ENCODE measurements around the gene ANKS1B.
"Not testable (repeated sequence)": the region's sequence is repeated elsewhere in the genome, so short reads cannot be mapped to it uniquely, and the experiment has no call there.

Gene ANKS1B

DNA sequence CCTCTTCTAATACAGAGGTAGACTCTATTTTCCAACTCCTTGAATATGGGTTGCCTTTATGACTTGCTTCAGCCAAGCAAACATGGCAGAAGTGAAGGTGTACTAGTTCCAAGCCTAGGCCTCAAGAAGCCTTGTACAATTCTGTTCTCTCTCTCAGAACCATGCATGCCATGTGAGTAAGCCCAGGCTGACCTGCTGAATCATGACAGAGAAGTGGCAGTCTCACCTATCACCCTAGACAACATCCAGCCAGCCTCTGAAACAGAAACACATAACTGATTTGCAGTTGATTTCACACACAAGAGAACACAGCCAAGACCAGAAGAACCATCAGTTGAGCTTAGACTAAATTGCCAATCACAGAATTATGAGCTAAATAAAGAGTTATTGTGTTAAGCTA is 180.0 kb downstream of the ANKS1B start:
- H3K27ac ChIP-seq (ENCODE audit: low read depth, low read length), result no peak overlapping the region
- no peaks in the 10 kb centered on the region for H3K36me3 ChIP-seq (ENCODE audit: control insufficient read depth, insufficient read depth, low read length)
- H3K9ac ChIP-seq (ENCODE audit: low read length), result no peak overlapping the region
- no peaks in the 10 kb centered on the region for H3K27me3 ChIP-seq (ENCODE audit: control insufficient read depth, insufficient read depth, low read length)
- H3K9me3 ChIP-seq (ENCODE audit: control insufficient read depth, insufficient read depth, low read depth, low read length), result no peaks in the 10 kb centered on the region
- no peaks in the 10 kb centered on the region for H3K4me1 ChIP-seq (ENCODE audit: control insufficient read depth, insufficient read depth, low read length)
- no peak overlapping the region for H3K4me3 ChIP-seq (ENCODE audit: low read depth, low read length)

DNA sequence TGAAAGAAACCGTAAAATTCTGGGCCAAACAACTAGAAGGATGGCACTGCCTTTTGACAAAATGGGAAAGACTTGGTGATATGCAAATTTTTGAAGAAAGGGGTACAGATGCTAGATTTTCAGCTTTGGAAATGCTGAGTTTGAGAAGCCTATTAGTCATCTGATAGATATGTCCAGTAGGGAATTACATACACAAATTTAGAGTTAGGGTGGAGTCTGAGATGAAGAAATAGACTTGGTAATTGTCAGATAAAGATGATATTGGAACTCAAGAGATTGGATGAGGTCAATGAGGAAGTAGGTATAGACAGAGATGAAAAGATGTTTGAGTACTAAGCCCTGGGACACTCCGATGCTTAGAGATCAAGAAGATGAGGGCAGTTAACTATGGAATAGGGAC is 184.1 kb downstream of the ANKS1B start:
- Histone ChIP-seq H3K4me1 (ENCODE audit: control insufficient read depth, insufficient read depth, low read length) (no peaks in the 10 kb centered on the region), H3K9me3 (ENCODE audit: control insufficient read depth, insufficient read depth, low read depth, low read length) (no peaks in the 10 kb centered on the region), H3K4me3 (ENCODE audit: low read depth, low read length) (no peak overlapping the region), H3K27ac (ENCODE audit: low read depth, low read length) (no peak overlapping the region), H3K36me3 (ENCODE audit: control insufficient read depth, insufficient read depth, low read length) (no peaks in the 10 kb centered on the region), H3K9ac (ENCODE audit: low read length) (no peak overlapping the region), H3K27me3 (ENCODE audit: control insufficient read depth, insufficient read depth, low read length) (no peaks in the 10 kb centered on the region)

DNA sequence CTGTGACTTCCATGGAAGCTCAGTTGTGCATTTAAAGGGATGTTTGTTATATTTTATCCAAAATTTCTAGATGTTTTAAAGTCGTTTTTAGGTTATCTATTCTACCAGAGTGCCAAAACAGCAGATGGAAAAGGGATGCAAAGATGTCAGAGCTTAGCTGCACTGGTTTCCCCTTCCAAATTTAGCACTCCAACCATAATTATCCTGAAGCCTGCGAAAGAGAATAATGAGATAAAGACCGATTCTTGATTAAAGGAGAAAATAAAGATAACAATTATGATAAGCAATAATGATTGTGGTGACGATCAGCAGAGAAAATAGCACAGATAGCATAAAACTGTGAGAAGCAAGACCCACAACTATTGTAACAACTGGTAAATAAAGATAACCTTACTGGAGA is 186.8 kb downstream of the ANKS1B start:
- not testable (repeated sequence) for H3K9me3 ChIP-seq (ENCODE audit: control insufficient read depth, insufficient read depth, low read depth, low read length); H3K27ac ChIP-seq (ENCODE audit: low read depth, low read length); H3K9ac ChIP-seq (ENCODE audit: low read length); H3K27me3 ChIP-seq (ENCODE audit: control insufficient read depth, insufficient read depth, low read length); H3K36me3 ChIP-seq (ENCODE audit: control insufficient read depth, insufficient read depth, low read length); H3K4me1 ChIP-seq (ENCODE audit: control insufficient read depth, insufficient read depth, low read length); H3K4me3 ChIP-seq (ENCODE audit: low read depth, low read length)

GRCh38 chr12:99783421-99783820 is 201.3 kb downstream of the ANKS1B start:
- no peaks in the 10 kb centered on the region for H3K4me1 ChIP-seq (ENCODE audit: control insufficient read depth, insufficient read depth, low read length)
- no peak overlapping the region for H3K4me3 ChIP-seq (ENCODE audit: low read depth, low read length)
- H3K9ac ChIP-seq (ENCODE audit: low read length), result no peak overlapping the region
- H3K27me3 ChIP-seq (ENCODE audit: control insufficient read depth, insufficient read depth, low read length), result no peaks in the 10 kb centered on the region
- H3K27ac ChIP-seq (ENCODE audit: low read depth, low read length), result no peak overlapping the region
- no peaks in the 10 kb centered on the region for H3K9me3 ChIP-seq (ENCODE audit: control insufficient read depth, insufficient read depth, low read depth, low read length)
- no peaks in the 10 kb centered on the region for H3K36me3 ChIP-seq (ENCODE audit: control insufficient read depth, insufficient read depth, low read length)

- H3K4me1 ChIP-seq (ENCODE audit: control insufficient read depth, insufficient read depth, low read length), result no peaks in the 10 kb centered on the region
- no peaks in the 10 kb centered on the region for H3K9me3 ChIP-seq (ENCODE audit: control insufficient read depth, insufficient read depth, low read depth, low read length)
- H3K27ac ChIP-seq (ENCODE audit: low read depth, low read length), result no peak overlapping the region
- no peaks in the 10 kb centered on the region for H3K27me3 ChIP-seq (ENCODE audit: control insufficient read depth, insufficient read depth, low read length)
- no peak overlapping the region for H3K9ac ChIP-seq (ENCODE audit: low read length)
- H3K36me3 ChIP-seq (ENCODE audit: control insufficient read depth, insufficient read depth, low read length), result no peaks in the 10 kb centered on the region
- H3K4me3 ChIP-seq (ENCODE audit: low read depth, low read length), result no peak overlapping the region
Measured at GRCh38 chr12:99772274-99772673, 212.5 kb downstream of the ANKS1B start.

DNA sequence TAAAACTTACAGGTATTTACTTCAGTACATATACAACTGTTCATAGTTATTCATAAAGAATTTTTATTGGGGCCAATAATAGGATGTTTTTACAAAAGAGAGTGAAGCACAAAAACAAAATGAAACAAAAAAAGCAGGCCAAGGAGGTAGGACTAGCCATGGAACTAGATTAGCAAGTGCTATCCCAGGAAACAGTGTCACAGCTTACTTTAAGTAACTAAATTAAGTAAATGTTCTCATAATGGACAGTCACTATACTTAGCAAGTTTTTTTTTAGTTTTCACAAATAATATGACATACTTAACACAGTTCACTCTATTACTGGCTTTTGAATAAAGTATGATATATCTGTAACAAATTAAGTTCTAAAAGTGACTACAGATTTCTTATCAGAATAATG is 213.1 kb downstream of the ANKS1B start:
- Histone ChIP-seq H3K27ac (ENCODE audit: low read depth, low read length) (no peak overlapping the region), H3K36me3 (ENCODE audit: control insufficient read depth, insufficient read depth, low read length) (no peaks in the 10 kb centered on the region), H3K9ac (ENCODE audit: low read length) (no peak overlapping the region), H3K4me3 (ENCODE audit: low read depth, low read length) (no peak overlapping the region), H3K27me3 (ENCODE audit: control insufficient read depth, insufficient read depth, low read length) (no peaks in the 10 kb centered on the region), H3K4me1 (ENCODE audit: control insufficient read depth, insufficient read depth, low read length) (no peaks in the 10 kb centered on the region), H3K9me3 (ENCODE audit: control insufficient read depth, insufficient read depth, low read depth, low read length) (no peaks in the 10 kb centered on the region)

GRCh38 chr12:99769396-99769980 is 215.2 kb downstream of the ANKS1B start:
- Histone ChIP-seq H3K27ac (ENCODE audit: low read depth, low read length) (no peak overlapping the region), H3K4me3 (ENCODE audit: low read depth, low read length) (no peak overlapping the region), H3K9ac (ENCODE audit: low read length) (no peak overlapping the region), H3K36me3 (ENCODE audit: control insufficient read depth, insufficient read depth, low read length) (no peaks in the 10 kb centered on the region), H3K4me1 (ENCODE audit: control insufficient read depth, insufficient read depth, low read length) (no peaks in the 10 kb centered on the region), H3K9me3 (ENCODE audit: control insufficient read depth, insufficient read depth, low read depth, low read length) (no peaks in the 10 kb centered on the region), H3K27me3 (ENCODE audit: control insufficient read depth, insufficient read depth, low read length) (no peaks in the 10 kb centered on the region)

DNA sequence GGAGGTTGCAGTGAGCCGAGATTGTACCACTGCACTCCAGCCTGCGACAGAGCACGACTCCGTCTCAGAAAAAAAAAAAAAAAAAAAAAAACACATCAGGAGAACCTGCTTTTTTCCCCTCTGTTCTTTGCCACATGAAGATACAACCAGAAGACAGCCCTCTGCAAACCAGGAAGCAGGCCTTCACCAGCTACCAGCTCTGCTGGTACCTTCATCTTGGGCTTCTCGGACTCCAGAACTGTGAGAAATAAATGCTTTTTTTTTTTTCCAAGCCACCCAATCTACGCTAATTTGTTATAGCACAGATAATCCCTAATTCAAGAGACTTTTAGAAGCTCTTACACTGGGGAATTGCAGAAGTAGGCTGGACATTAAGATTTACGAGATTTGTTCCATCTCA is 216.0 kb downstream of the ANKS1B start:
- H3K9me3 ChIP-seq (ENCODE audit: control insufficient read depth, insufficient read depth, low read depth, low read length), result no peaks in the 10 kb centered on the region
- no peak overlapping the region for H3K9ac ChIP-seq (ENCODE audit: low read length)
- no peaks in the 10 kb centered on the region for H3K36me3 ChIP-seq (ENCODE audit: control insufficient read depth, insufficient read depth, low read length)
- no peak overlapping the region for H3K27ac ChIP-seq (ENCODE audit: low read depth, low read length)
- no peaks in the 10 kb centered on the region for H3K4me1 ChIP-seq (ENCODE audit: control insufficient read depth, insufficient read depth, low read length)
- H3K4me3 ChIP-seq (ENCODE audit: low read depth, low read length), result no peak overlapping the region
- H3K27me3 ChIP-seq (ENCODE audit: control insufficient read depth, insufficient read depth, low read length), result no peaks in the 10 kb centered on the region

- no peaks in the 10 kb centered on the region for H3K36me3 ChIP-seq (ENCODE audit: control insufficient read depth, insufficient read depth, low read length)
- no peaks in the 10 kb centered on the region for H3K27me3 ChIP-seq (ENCODE audit: control insufficient read depth, insufficient read depth, low read length)
- no peaks in the 10 kb centered on the region for H3K9me3 ChIP-seq (ENCODE audit: control insufficient read depth, insufficient read depth, low read depth, low read length)
- H3K4me1 ChIP-seq (ENCODE audit: control insufficient read depth, insufficient read depth, low read length), result no peaks in the 10 kb centered on the region
- H3K9ac ChIP-seq (ENCODE audit: low read length), result no peak overlapping the region
- H3K27ac ChIP-seq (ENCODE audit: low read depth, low read length), result no peak overlapping the region
- H3K4me3 ChIP-seq (ENCODE audit: low read depth, low read length), result no peak overlapping the region
Measured at GRCh38 chr12:99767809-99768208, 216.9 kb downstream of the ANKS1B start.

- H3K4me3 ChIP-seq (ENCODE audit: low read depth, low read length), result no peak overlapping the region
- no peaks in the 10 kb centered on the region for H3K27me3 ChIP-seq (ENCODE audit: control insufficient read depth, insufficient read depth, low read length)
- H3K9ac ChIP-seq (ENCODE audit: low read length), result no peak overlapping the region
- H3K36me3 ChIP-seq (ENCODE audit: control insufficient read depth, insufficient read depth, low read length), result no peaks in the 10 kb centered on the region
- H3K4me1 ChIP-seq (ENCODE audit: control insufficient read depth, insufficient read depth, low read length), result no peaks in the 10 kb centered on the region
- no peak overlapping the region for H3K27ac ChIP-seq (ENCODE audit: low read depth, low read length)
- H3K9me3 ChIP-seq (ENCODE audit: control insufficient read depth, insufficient read depth, low read depth, low read length), result no peaks in the 10 kb centered on the region
Measured at GRCh38 chr12:99766408-99766807, 218.3 kb downstream of the ANKS1B start.

DNA sequence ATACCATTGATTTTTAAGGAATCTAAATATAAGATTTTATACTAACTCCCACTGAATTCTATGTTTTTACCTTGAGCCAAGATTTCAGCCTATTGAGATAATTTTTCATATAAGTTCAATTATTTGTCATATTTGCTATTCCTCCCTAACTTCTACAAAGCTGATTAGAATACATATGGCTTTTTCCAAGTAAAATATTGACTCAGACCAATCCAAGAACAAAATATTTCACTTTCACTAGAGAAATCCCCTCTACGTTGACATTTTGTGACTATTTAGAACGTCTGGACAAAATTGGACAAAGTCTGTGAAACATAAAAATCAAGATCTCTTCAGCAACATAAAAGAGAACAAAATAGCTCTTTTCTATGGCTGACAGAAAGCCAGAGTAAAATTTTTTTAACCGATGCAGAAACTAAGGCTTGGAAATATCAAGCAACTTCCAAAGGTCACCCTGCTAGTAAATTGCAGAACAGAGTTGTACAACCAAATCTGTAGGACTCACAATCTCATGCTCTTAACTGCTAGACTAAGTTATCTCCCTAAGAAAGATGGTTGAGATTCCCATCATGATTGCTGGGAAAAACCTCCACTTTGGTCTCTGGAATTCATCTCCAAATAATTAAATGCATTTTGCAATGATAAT is 219.1 kb downstream of the ANKS1B start:
- Histone ChIP-seq H3K27ac (ENCODE audit: low read depth, low read length) (no peak overlapping the region), H3K4me3 (ENCODE audit: low read depth, low read length) (no peak overlapping the region), H3K36me3 (ENCODE audit: control insufficient read depth, insufficient read depth, low read length) (no peaks in the 10 kb centered on the region), H3K9ac (ENCODE audit: low read length) (no peak overlapping the region), H3K9me3 (ENCODE audit: control insufficient read depth, insufficient read depth, low read depth, low read length) (no peaks in the 10 kb centered on the region), H3K4me1 (ENCODE audit: control insufficient read depth, insufficient read depth, low read length) (no peaks in the 10 kb centered on the region), H3K27me3 (ENCODE audit: control insufficient read depth, insufficient read depth, low read length) (no peaks in the 10 kb centered on the region)
